Adipocyte (in vitro differentiated cells): ENCODE results near the gene LRRFIP1.

ENCODE experiments used
- DNase-seq: peaks from one replicate; pipeline ENCODE4 v3.0.0-alpha.2; 2015; ENCODE audit warnings: low read depth
- H3K27me3 ChIP-seq: replicated peaks from 2 replicates; pipeline ENCODE4 v1.7.0; 2013; ENCODE audit warnings: mild to moderate bottlenecking, low read length, moderate library complexity; ENCODE audit not compliant: control insufficient read depth, insufficient read depth
- H3K36me3 ChIP-seq: 2 replicates; pipeline ENCODE4 v1.7.0; 2013; ENCODE audit warnings: low read length, mild to moderate bottlenecking, moderate library complexity; ENCODE audit not compliant: control insufficient read depth, insufficient read depth, severe bottlenecking
- H3K4me1 ChIP-seq: 2 replicates; pipeline ENCODE4 v1.7.0; 2013; ENCODE audit warnings: mild to moderate bottlenecking, low read length, moderate library complexity; ENCODE audit not compliant: control insufficient read depth, insufficient read depth
- H3K4me3 ChIP-seq: 2 replicates; pipeline ENCODE4 v1.7.0; 2013; ENCODE audit warnings: mild to moderate bottlenecking, low read length, moderate library complexity
- H3K9ac ChIP-seq: 2 replicates; pipeline ENCODE4 v1.7.0; 2013; ENCODE audit warnings: mild to moderate bottlenecking, low read length, moderate library complexity
- H3K9me3 ChIP-seq: 2 replicates; pipeline ENCODE4 v1.7.0; 2013; ENCODE audit warnings: mild to moderate bottlenecking, low read length, moderate library complexity; ENCODE audit not compliant: control insufficient read depth

The LRRFIP1 gene

GRCh38 chr2:237727363-237727762 lies 100.0 kb downstream of the LRRFIP1 start:
- peaks cover 16% of the 10 kb centered on the region for H3K4me1 ChIP-seq
- no peak overlapping the region for H3K4me3 ChIP-seq
- no peak overlapping the region for H3K9ac ChIP-seq

GRCh38 chr2:237729681-237730475 lies 102.5 kb downstream of the LRRFIP1 start:
- H3K27me3 ChIP-seq, result no peaks in the 10 kb centered on the region
- peaks cover 28% of the 10 kb centered on the region for H3K4me1 ChIP-seq
- no peak overlapping the region for H3K9ac ChIP-seq
- peaks cover 3% of the 10 kb centered on the region for H3K36me3 ChIP-seq
- H3K4me3 ChIP-seq, result no peak overlapping the region
- H3K9me3 ChIP-seq, result no peaks in the 10 kb centered on the region
- DNase-seq, result no peak

More at GRCh38 chr2:237727363-237727762, 100.0 kb downstream of the LRRFIP1 start:
- Histone ChIP-seq H3K27me3 (no peaks in the 10 kb centered on the region), H3K9me3 (no peaks in the 10 kb centered on the region), H3K36me3 (peaks cover 3% of the 10 kb centered on the region)
- DNase-seq, result no peak

GRCh38 chr2:237731663-237732062 lies 104.3 kb downstream of the LRRFIP1 start:
- H3K4me1 ChIP-seq, result peaks cover 28% of the 10 kb centered on the region
- peak; percentile 67 for DNase-seq

GRCh38 chr2:237732070-237732469 lies 104.7 kb downstream of the LRRFIP1 start:
- peaks cover under 1% of the 10 kb centered on the region for H3K36me3 ChIP-seq
- no peaks in the 10 kb centered on the region for H3K27me3 ChIP-seq
- peaks cover 28% of the 10 kb centered on the region for H3K4me1 ChIP-seq
- H3K9me3 ChIP-seq, result no peaks in the 10 kb centered on the region
- no peak overlapping the region for H3K4me3 ChIP-seq
- DNase-seq, result no peak
- H3K9ac ChIP-seq, result no peak overlapping the region

More at GRCh38 chr2:237731663-237732062, 104.3 kb downstream of the LRRFIP1 start:
- Histone ChIP-seq H3K9ac (no peak overlapping the region), H3K27me3 (no peaks in the 10 kb centered on the region), H3K9me3 (no peaks in the 10 kb centered on the region), H3K4me3 (no peak overlapping the region), H3K36me3 (no peaks in the 10 kb centered on the region)

GRCh38 chr2:237732790-237733381 lies 105.5 kb downstream of the LRRFIP1 start:
- no peak overlapping the region for H3K9ac ChIP-seq
- no peaks in the 10 kb centered on the region for H3K9me3 ChIP-seq
- peak; percentile 21 for DNase-seq
- no peak overlapping the region for H3K4me3 ChIP-seq
- no peaks in the 10 kb centered on the region for H3K27me3 ChIP-seq
- peaks cover 28% of the 10 kb centered on the region for H3K4me1 ChIP-seq
- H3K36me3 ChIP-seq, result peaks cover 9% of the 10 kb centered on the region

- H3K27me3 ChIP-seq, result no peaks in the 10 kb centered on the region
- no peak for DNase-seq
- H3K9ac ChIP-seq, result no peak overlapping the region
- H3K36me3 ChIP-seq, result peaks cover 9% of the 10 kb centered on the region
- no peaks in the 10 kb centered on the region for H3K9me3 ChIP-seq
- H3K4me1 ChIP-seq, result peaks cover 28% of the 10 kb centered on the region
- no peak overlapping the region for H3K4me3 ChIP-seq
These were observed 106.4 kb downstream of the LRRFIP1 start for GRCh38 chr2:237733677-237734300.

GRCh38 chr2:237734905-237735623 lies 107.7 kb downstream of the LRRFIP1 start:
- DNase-seq, result no peak
- Histone ChIP-seq H3K9me3 (no peaks in the 10 kb centered on the region), H3K9ac (no peak overlapping the region), H3K27me3 (no peaks in the 10 kb centered on the region), H3K36me3 (peaks cover 9% of the 10 kb centered on the region), H3K4me3 (no peak overlapping the region), H3K4me1 (peaks cover 28% of the 10 kb centered on the region)

GRCh38 chr2:237735798-237736197 lies 108.4 kb downstream of the LRRFIP1 start:
- Histone ChIP-seq H3K4me3 (no peak overlapping the region), H3K9ac (no peak overlapping the region), H3K27me3 (no peaks in the 10 kb centered on the region), H3K4me1 (peaks cover 27% of the 10 kb centered on the region), H3K36me3 (peaks cover 9% of the 10 kb centered on the region), H3K9me3 (no peaks in the 10 kb centered on the region)
- no peak for DNase-seq

- peaks cover 17% of the 10 kb centered on the region for H3K4me1 ChIP-seq
- no peak for DNase-seq
- H3K9ac ChIP-seq, result no peak overlapping the region
- peaks cover 9% of the 10 kb centered on the region for H3K36me3 ChIP-seq
- H3K4me3 ChIP-seq, result no peak overlapping the region
- H3K27me3 ChIP-seq, result no peaks in the 10 kb centered on the region
- H3K9me3 ChIP-seq, result no peaks in the 10 kb centered on the region
These were observed 109.4 kb downstream of the LRRFIP1 start for GRCh38 chr2:237736783-237737182.

- no peak overlapping the region for H3K4me3 ChIP-seq
- H3K4me1 ChIP-seq, result peaks cover 17% of the 10 kb centered on the region
- H3K27me3 ChIP-seq, result no peaks in the 10 kb centered on the region
- DNase-seq, result peak; percentile 55
- H3K9me3 ChIP-seq, result no peaks in the 10 kb centered on the region
- no peak overlapping the region for H3K9ac ChIP-seq
- H3K36me3 ChIP-seq, result peaks cover 9% of the 10 kb centered on the region
These were observed 109.9 kb downstream of the LRRFIP1 start for GRCh38 chr2:237737196-237737865.
